Vagina (tissue), 2 donors: ENCODE measurements around the gene HOXD12. TPM values are rescaled to one million over a fixed set of nuclear protein-coding genes. Genes with fewer than 3 reads are reported as not detected.

Experiments used
- DNase-seq, 2 donors: peaks; one replicate each; pipeline ENCODE4 v3.0.0-alpha.2; 2017; ENCODE audit errors: extremely low spot score in 2 of 2
- H3K27ac ChIP-seq: fragments of 200-600 bp; sonication (generic); one replicate; pipeline ENCODE4 v1.5.1; 2019
- H3K27me3 ChIP-seq: fragments of 200-600 bp; sonication (generic); one replicate; pipeline ENCODE4 v1.5.1; 2019
- H3K36me3 ChIP-seq, 2 donors: fragments of 200-600 bp; sonication (generic); one replicate each; pipeline ENCODE4 v1.5.1; 2017 to 2019
- H3K4me1 ChIP-seq: fragments of 200-600 bp; sonication (generic); one replicate; pipeline ENCODE4 v1.5.1; 2019
- H3K4me3 ChIP-seq, 2 donors: fragments of 200-600 bp; sonication (generic); 1 replicate in 1 of 2; 2 replicates in 1 of 2; pipeline ENCODE4 v1.5.1; 2016 to 2019
- H3K9me3 ChIP-seq: fragments of 200-600 bp; sonication (generic); one replicate; pipeline ENCODE4 v1.5.1; 2019
- POLR2A ChIP-seq, 2 donors: fragments of 450-650 bp; IDR thresholded peaks; one replicate each; pipeline ENCODE4 v1.6.1; 2017; ENCODE audit warnings: antibody characterized with exemption in 2 of 2, mild to moderate bottlenecking in 2 of 2, moderate library complexity in 2 of 2
- POLR2AphosphoS5 ChIP-seq, 2 donors: sonication (generic); formaldehyde crosslinking; IDR thresholded peaks; one replicate each; pipeline ENCODE4 v1.9.0; 2017; ENCODE audit warnings: antibody characterized with exemption in 2 of 2, mild to moderate bottlenecking in 2 of 2, low read depth in 1 of 2; ENCODE audit not compliant: insufficient read depth in 1 of 2
- intact Hi-C: fragments of 100-400 bp; cut with DNase I; formaldehyde crosslinking; loops from one replicate; pipeline ENCODE4 v1.15.1; 2023
- total RNA-seq: library from RNA; depleted of rRNA; stranded (reverse); fragments of >200 nt; gene quantifications from one replicate; pipeline ENCODE4 v1.2.3, GENCODE V29; 2016
- TF ChIP-seq, protein P1 (sequence below), 3 experiments: fragments of 450-650 bp in 2 of 3; fragments of 200-600 bp in 1 of 3; sonication (generic) in 1 of 3; IDR thresholded peaks; one replicate each; pipeline ENCODE4 v1.5.1; 2017 to 2019; ENCODE audit warnings: antibody characterized with exemption in 3 of 3, mild to moderate bottlenecking in 2 of 3, moderate library complexity in 2 of 3

HOXD12 gene
- total RNA-seq, 1 donor from 2014 or later = 1.7 TPM

DNA sequence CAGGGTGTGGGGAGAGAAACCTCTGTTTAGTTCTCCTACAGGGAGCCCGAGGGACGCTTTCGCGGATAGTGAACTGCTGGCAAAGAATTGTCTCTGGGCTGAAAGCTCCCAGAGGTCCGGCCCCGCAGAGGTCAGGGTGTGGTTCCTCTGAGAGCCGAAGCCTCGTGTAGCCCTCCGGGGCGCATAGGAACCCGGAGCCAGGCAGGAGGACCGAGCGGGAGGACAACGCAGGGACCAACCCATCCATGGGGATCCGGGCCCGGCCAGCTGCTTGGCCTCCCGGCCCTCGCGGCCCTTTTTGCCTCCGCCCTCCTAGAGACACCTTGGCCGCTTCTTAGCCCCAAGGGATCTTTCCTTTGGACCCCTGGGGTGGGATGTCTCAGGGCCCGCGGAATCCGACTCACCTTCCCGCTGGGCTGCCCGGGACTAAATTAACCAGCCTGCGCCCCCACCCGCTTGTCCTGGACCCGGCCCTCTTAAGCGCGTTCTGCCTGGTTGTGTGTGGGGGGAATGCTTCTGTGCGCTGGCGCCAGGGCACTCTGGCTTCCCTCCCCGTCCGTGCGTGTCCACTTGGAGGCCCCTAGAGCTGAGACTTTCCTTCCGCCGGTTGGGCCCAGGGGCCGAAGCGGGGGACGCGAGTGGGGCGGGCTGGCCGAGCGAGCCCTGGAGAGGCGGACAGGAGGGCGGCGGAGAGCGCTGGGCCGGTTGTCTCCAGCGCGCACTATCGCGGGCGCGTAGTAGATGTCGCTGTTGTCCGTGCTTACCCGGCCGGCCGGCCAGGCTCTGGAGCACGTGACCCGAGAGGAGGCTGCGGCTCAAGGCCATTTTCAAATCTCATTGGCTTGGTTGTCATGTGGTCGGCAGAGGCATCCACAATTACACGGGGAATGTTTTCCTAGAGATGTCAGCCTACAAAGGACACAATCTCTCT is 16.6 kb downstream of the HOXD12 start, which contains the start of gene HOXD10:
TSS of gene HOXD10 (plus strand) at position 896 of the 931 bp plus-strand sequence. CDS start 56 bp downstream, outside the sequence.
- no peaks in the 10 kb centered on the region for H3K9me3 ChIP-seq
- peaks cover 35% of the 10 kb centered on the region for H3K4me1 ChIP-seq
- H3K36me3 ChIP-seq = peaks cover 0 to 7% of the 10 kb centered on the region in 2 donors
- TF ChIP-seq, protein P1, sequence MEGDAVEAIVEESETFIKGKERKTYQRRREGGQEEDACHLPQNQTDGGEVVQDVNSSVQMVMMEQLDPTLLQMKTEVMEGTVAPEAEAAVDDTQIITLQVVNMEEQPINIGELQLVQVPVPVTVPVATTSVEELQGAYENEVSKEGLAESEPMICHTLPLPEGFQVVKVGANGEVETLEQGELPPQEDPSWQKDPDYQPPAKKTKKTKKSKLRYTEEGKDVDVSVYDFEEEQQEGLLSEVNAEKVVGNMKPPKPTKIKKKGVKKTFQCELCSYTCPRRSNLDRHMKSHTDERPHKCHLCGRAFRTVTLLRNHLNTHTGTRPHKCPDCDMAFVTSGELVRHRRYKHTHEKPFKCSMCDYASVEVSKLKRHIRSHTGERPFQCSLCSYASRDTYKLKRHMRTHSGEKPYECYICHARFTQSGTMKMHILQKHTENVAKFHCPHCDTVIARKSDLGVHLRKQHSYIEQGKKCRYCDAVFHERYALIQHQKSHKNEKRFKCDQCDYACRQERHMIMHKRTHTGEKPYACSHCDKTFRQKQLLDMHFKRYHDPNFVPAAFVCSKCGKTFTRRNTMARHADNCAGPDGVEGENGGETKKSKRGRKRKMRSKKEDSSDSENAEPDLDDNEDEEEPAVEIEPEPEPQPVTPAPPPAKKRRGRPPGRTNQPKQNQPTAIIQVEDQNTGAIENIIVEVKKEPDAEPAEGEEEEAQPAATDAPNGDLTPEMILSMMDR (IDR thresholded peaks at IDR 0.05) = no peak
- TF ChIP-seq POLR2A (IDR thresholded peaks at IDR 0.05) = no peak
- TF ChIP-seq POLR2AphosphoS5 (IDR thresholded peaks at IDR 0.05; ENCODE audit: insufficient read depth in 1 of 2, low read depth in 1 of 2) = peak; percentile 34 to 51
- DNase-seq = no peak
- H3K27ac ChIP-seq = peak within 1 kb of the TSS; percentile 76
- intact Hi-C loops = no loop called here
- H3K4me3 ChIP-seq = peak within 1 kb of the TSS; percentile 30 to 40
- no peaks in the 10 kb centered on the region for H3K27me3 ChIP-seq

DNA sequence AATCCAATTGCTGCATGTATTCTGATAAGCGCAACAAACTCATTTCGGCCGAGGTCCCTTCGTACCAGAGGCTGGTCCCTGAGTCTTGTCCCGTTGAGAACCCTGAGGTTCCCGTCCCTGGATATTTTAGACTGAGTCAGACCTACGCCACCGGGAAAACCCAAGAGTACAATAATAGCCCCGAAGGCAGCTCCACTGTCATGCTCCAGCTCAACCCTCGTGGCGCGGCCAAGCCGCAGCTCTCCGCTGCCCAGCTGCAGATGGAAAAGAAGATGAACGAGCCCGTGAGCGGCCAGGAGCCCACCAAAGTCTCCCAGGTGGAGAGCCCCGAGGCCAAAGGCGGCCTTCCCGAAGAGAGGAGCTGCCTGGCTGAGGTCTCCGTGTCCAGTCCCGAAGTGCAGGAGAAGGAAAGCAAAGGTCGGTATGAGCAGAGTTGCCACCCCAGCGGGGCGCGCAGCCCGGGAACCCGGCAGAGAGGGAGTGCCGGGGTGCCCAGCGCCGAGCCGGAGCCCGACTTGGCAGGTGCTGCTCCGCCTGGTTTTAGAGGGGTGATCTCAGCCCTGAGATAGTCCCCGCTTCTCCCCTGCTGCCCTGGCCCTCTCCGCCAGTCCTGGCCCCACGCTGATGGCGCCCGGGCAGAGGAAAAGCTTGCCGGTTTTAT is 17.7 kb downstream of the HOXD12 start:
- Histone ChIP-seq H3K4me1 (peaks cover 24% of the 10 kb centered on the region), H3K27me3 (no peaks in the 10 kb centered on the region), H3K36me3 (peaks cover 0 to 7% of the 10 kb centered on the region in 2 donors), H3K27ac (peak overlapping the region; percentile 76), H3K9me3 (no peaks in the 10 kb centered on the region), H3K4me3 (peak overlapping the region; percentile 15 to 40)
- intact Hi-C loops = no loop called here
- no peak for DNase-seq
- TF ChIP-seq, protein P1 (IDR thresholded peaks at IDR 0.05) = no peak
- TF ChIP-seq POLR2AphosphoS5 (IDR thresholded peaks at IDR 0.05; ENCODE audit: insufficient read depth in 1 of 2, low read depth in 1 of 2) (no peak), POLR2A (IDR thresholded peaks at IDR 0.05) (no peak)

DNA sequence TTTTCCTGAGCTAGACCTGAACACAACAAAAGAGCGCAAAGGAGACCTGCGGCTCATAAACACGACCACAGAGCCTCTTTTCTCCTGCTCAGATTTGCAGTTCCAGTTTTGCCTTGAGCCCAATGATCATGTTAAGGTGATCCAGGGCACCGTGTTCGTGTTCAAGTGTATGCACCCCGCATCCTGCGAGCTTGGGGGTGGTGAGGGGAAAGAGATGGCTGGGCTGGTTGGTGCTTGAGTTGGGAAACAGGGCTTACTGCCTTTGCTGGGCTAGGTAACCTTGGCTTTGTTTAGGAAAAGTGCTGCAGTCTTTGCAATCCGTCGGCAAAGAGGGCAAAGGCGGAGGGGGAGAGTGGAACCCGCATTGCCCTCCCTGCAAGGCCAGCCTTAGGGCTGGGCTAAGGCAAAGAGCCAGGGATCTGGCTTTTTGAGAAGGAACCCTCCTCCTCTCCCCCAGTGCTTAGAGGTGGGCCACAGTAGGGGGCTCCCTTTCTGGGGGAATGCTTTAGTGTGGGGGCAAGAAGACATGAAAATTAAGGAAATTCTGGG is 18.3 kb downstream of the HOXD12 start:
- Histone ChIP-seq H3K4me3 (peak overlapping the region; percentile 15 to 40), H3K9me3 (no peaks in the 10 kb centered on the region), H3K27me3 (no peaks in the 10 kb centered on the region), H3K4me1 (peaks cover 24% of the 10 kb centered on the region), H3K27ac (peak overlapping the region; percentile 76), H3K36me3 (peaks cover 0 to 7% of the 10 kb centered on the region in 2 donors)
- intact Hi-C loops = no loop called here
- no peak for DNase-seq
- no peak for TF ChIP-seq POLR2AphosphoS5 (IDR thresholded peaks at IDR 0.05; ENCODE audit: insufficient read depth in 1 of 2, low read depth in 1 of 2)
- TF ChIP-seq POLR2A (IDR thresholded peaks at IDR 0.05) = no peak
- TF ChIP-seq, protein P1 (IDR thresholded peaks at IDR 0.05) = no peak

DNA sequence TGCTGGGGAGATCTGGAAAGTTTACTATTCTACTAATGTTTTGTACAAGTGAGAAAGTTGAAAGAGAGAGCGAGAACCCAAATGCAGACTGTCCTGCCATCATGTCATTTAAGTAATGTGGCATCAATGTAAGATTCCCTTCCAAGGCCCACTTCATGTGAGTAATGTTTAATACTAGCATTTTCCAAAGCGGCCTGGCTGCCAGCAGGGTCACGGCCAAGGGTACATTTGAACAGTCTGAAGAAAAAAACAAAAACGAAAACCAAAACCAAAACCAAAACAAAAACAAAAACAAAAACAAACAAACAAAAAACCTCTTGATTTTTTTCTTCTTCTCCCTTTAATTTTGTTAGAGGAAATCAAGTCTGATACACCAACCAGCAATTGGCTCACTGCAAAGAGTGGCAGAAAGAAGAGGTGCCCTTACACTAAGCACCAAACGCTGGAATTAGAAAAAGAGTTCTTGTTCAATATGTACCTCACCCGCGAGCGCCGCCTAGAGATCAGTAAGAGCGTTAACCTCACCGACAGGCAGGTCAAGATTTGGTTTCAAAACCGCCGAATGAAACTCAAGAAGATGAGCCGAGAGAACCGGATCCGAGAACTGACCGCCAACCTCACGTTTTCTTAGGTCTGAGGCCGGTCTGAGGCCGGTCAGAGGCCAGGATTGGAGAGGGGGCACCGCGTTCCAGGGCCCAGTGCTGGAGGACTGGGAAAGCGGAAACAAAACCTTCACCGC is 19.2 kb downstream of the HOXD12 start:
- Histone ChIP-seq H3K9me3 (no peaks in the 10 kb centered on the region), H3K36me3 (peaks cover 0 to 7% of the 10 kb centered on the region in 2 donors), H3K27me3 (no peaks in the 10 kb centered on the region), H3K4me1 (peaks cover 24% of the 10 kb centered on the region), H3K4me3 (peak overlapping the region; percentile 15 to 40), H3K27ac (peak overlapping the region; percentile 76)
- DNase-seq = no peak
- TF ChIP-seq, protein P1 (IDR thresholded peaks at IDR 0.05) = no peak
- TF ChIP-seq POLR2AphosphoS5 (IDR thresholded peaks at IDR 0.05; ENCODE audit: insufficient read depth in 1 of 2, low read depth in 1 of 2) (no peak), POLR2A (IDR thresholded peaks at IDR 0.05) (no peak)
- intact Hi-C loops = no loop called here
